Spleen (tissue), 7 donors: ENCODE measurements around the gene LCE3B.

Experiments
- CTCF ChIP-seq, 11 experiments: fragments of 200-600 bp in 7 of 11; fragments of 450-650 bp in 4 of 11; sonication (generic) in 4 of 11; IDR thresholded peaks in 8 of 11; conservative IDR thresholded peaks in 3 of 11; 1 replicate in 7 of 11; 2 replicates in 4 of 11; pipeline versions ENCODE4 v1.4.0 to v1.8.0; 2016 to 2021; ENCODE audit warnings: antibody characterized with exemption in 11 of 11, inconsistent platforms in 4 of 11, mild to moderate bottlenecking in 1 of 11
- POLR2A ChIP-seq, 3 donors: fragments of 450-650 bp; IDR thresholded peaks; one replicate each; pipeline ENCODE4 v1.5.1; 2017; ENCODE audit warnings: antibody characterized with exemption in 3 of 3, mild to moderate bottlenecking in 1 of 3
- donor health status: DM: no; HTN: no; CAD: no; lungs with moderate emphysema.
- donor health status: DM: no; HTN: no; CAD: no.
- donor health status: DM: no; HTN: no; CAD: no.

GRCh38 chr1:152565535-152566215, 47.9 kb upstream of the LCE3B start:
- TF ChIP-seq POLR2A (IDR thresholded peaks at IDR 0.05) (no peak), CTCF (IDR thresholded peaks at IDR 0.05 in 8 of 11, conservative IDR thresholded peaks at IDR 0.05 in 3 of 11) (no peak)
